WERI-Rb-1 (cell line): ENCODE results near the gene GATM.

Source experiments
- DNase-seq: peaks from one replicate; pipeline ENCODE4 v3.0.0-alpha.2; 2020
- H3K27ac ChIP-seq: fragments of 250-450 bp; sonication (Bioruptor Pico); 2 replicates; pipeline ENCODE4 v1.5.1; 2020; ENCODE audit warnings: mild to moderate bottlenecking, moderate library complexity
- H3K27me3 ChIP-seq: fragments of 250-450 bp; sonication (Bioruptor Pico); 2 replicates; pipeline ENCODE4 v1.5.1; 2021; ENCODE audit warnings: mild to moderate bottlenecking, low read depth, moderate library complexity; ENCODE audit not compliant: insufficient read depth, severe bottlenecking
- H3K36me3 ChIP-seq: fragments of 250-450 bp; sonication (Bioruptor Pico); 2 replicates; pipeline ENCODE4 v1.5.1; 2020; ENCODE audit warnings: mild to moderate bottlenecking, moderate library complexity
- H3K4me3 ChIP-seq: 2 replicates; pipeline ENCODE4 v1.5.1; 2011; ENCODE audit warnings: low read depth, mild to moderate bottlenecking, control low read depth, low read length
- H3K9me3 ChIP-seq: fragments of 250-450 bp; sonication (Bioruptor Pico); 2 replicates; pipeline ENCODE4 v1.5.1; 2021; ENCODE audit warnings: mild to moderate bottlenecking, moderate library complexity; ENCODE audit not compliant: severe bottlenecking
- CTCF ChIP-seq: IDR thresholded peaks from 2 replicates; pipeline ENCODE4 v1.5.1; 2011; ENCODE audit warnings: low read depth, mild to moderate bottlenecking, control low read depth, inconsistent platforms, low read length

GATM gene

DNA sequence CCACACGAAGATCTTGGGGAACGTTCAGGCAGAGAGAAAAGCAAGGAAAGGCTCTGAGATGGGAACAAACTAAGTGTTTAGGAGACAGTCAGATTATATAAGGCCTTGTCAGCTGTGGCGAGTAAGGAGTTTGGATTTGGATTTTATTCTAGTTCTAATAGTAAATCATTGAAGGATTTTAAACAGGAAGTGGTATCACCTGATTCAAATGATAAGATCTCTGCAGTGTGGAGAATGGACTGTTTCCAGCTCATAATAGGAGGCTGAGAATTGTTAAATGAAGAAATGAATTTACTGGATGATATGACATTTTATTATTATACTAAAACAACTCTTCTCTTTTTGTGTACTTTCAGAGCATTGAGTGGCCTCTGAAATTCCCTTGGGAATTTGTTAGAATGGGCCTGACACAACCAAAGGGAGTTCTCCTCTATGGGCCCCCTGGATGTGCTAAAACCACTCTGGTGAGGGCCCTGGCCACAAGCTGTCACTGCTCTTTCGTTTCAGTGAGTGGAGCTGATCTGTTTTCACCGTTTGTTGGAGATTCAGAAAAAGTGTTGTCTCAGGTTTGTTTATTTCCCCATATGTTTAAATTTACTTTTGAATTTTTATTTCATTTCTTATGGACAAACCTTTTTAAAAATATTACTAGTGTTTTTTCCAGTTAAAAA is 36.0 kb upstream of the GATM start:
- H3K27me3 ChIP-seq, result no peaks in the 10 kb centered on the region
- H3K9me3 ChIP-seq, result no peaks in the 10 kb centered on the region
- H3K27ac ChIP-seq, result no peak overlapping the region
- DNase-seq, result no peak
- no peak for TF ChIP-seq CTCF
- no peak overlapping the region for H3K4me3 ChIP-seq
- peaks cover 93% of the 10 kb centered on the region for H3K36me3 ChIP-seq

GRCh38 chr15:45409596-45409995 is 31.3 kb upstream of the GATM start:
- no peaks in the 10 kb centered on the region for H3K27me3 ChIP-seq
- peaks cover 90% of the 10 kb centered on the region for H3K36me3 ChIP-seq
- H3K9me3 ChIP-seq, result no peaks in the 10 kb centered on the region
- DNase-seq, result no peak
- H3K4me3 ChIP-seq, result no peak overlapping the region
- no peak for TF ChIP-seq CTCF
- H3K27ac ChIP-seq, result no peak overlapping the region

- TF ChIP-seq CTCF, result no peak
- Histone ChIP-seq H3K36me3 (peaks cover 72% of the 10 kb centered on the region), H3K27ac (no peak overlapping the region), H3K9me3 (no peaks in the 10 kb centered on the region), H3K4me3 (no peak overlapping the region), H3K27me3 (no peaks in the 10 kb centered on the region)
- DNase-seq, result no peak
Observed at GRCh38 chr15:45407786-45408185, 29.4 kb upstream of the GATM start.

GRCh38 chr15:45402955-45403877 is 24.9 kb upstream of the GATM start:
- DNase-seq, result peak; percentile 30
- no peaks in the 10 kb centered on the region for H3K9me3 ChIP-seq
- TF ChIP-seq CTCF, result no peak
- no peaks in the 10 kb centered on the region for H3K27me3 ChIP-seq
- H3K36me3 ChIP-seq, result peaks cover 37% of the 10 kb centered on the region
- H3K4me3 ChIP-seq, result peak overlapping the region; percentile 88
- H3K27ac ChIP-seq, result peak overlapping the region; percentile 94

- no peaks in the 10 kb centered on the region for H3K27me3 ChIP-seq
- peak overlapping the region; percentile 94 for H3K27ac ChIP-seq
- peak; percentile 98 for DNase-seq
- H3K4me3 ChIP-seq, result peak overlapping the region; percentile 88
- H3K36me3 ChIP-seq, result peaks cover 30% of the 10 kb centered on the region
- no peaks in the 10 kb centered on the region for H3K9me3 ChIP-seq
- no peak for TF ChIP-seq CTCF
Observed at GRCh38 chr15:45402162-45402954, 24.0 kb upstream of the GATM start.
